Keratinocyte (primary cell): ENCODE measurements around the gene ASTN1.

Experiments
- EZH2 ChIP-seq: IDR thresholded peaks from one replicate; pipeline ENCODE4 v1.6.1; 2012; ENCODE audit warnings: inconsistent platforms, mild to moderate bottlenecking, low read length, moderate library complexity
- TF ChIP-seq, protein P1 (sequence below), 3 experiments: IDR thresholded peaks in 1 of 3; conservative IDR thresholded peaks in 1 of 3; optimal IDR thresholded peaks in 1 of 3; 2 replicates in 2 of 3; 3 replicates in 1 of 3; pipeline versions ENCODE3 to v1.5.1; 2011; ENCODE audit warnings: low read length in 3 of 3, mild to moderate bottlenecking in 3 of 3, moderate library complexity in 2 of 3, control low read depth in 1 of 3, inconsistent platforms in 1 of 3; ENCODE audit not compliant: insufficient read depth in 2 of 3; ENCODE audit errors: extremely low read depth in 1 of 3

- TF ChIP-seq, protein P1, sequence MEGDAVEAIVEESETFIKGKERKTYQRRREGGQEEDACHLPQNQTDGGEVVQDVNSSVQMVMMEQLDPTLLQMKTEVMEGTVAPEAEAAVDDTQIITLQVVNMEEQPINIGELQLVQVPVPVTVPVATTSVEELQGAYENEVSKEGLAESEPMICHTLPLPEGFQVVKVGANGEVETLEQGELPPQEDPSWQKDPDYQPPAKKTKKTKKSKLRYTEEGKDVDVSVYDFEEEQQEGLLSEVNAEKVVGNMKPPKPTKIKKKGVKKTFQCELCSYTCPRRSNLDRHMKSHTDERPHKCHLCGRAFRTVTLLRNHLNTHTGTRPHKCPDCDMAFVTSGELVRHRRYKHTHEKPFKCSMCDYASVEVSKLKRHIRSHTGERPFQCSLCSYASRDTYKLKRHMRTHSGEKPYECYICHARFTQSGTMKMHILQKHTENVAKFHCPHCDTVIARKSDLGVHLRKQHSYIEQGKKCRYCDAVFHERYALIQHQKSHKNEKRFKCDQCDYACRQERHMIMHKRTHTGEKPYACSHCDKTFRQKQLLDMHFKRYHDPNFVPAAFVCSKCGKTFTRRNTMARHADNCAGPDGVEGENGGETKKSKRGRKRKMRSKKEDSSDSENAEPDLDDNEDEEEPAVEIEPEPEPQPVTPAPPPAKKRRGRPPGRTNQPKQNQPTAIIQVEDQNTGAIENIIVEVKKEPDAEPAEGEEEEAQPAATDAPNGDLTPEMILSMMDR (optimal IDR thresholded peaks at IDR 0.05 in 1 of 3, IDR thresholded peaks at IDR 0.05 in 1 of 3, conservative IDR thresholded peaks at IDR 0.05 in 1 of 3; ENCODE audit: extremely low read depth in 1 of 3, insufficient read depth in 2 of 3, low read length in 3 of 3): no peak
- TF ChIP-seq EZH2: no peak
Measured at GRCh38 chr1:177092001-177092400, 72.5 kb downstream of the ASTN1 start.
